SU-DHL-6 (cell line): ENCODE data around the gene CEP44.

Experiments
- H2AFZ ChIP-seq: fragments of 200-600 bp; sonication (generic); 2 replicates; pipeline ENCODE4 v1.6.1; 2014; ENCODE audit warnings: low read depth, mild to moderate bottlenecking, moderate library complexity, mixed read lengths, antibody characterized with exemption, low read length; ENCODE audit not compliant: severe bottlenecking
- H3F3A ChIP-seq: fragments of 200-600 bp; shearing (Covaris generic); 2 replicates; pipeline ENCODE4 v1.6.0; 2016; ENCODE audit warnings: antibody characterized with exemption, mild to moderate bottlenecking; ENCODE audit not compliant: insufficient read depth
- H3K27ac ChIP-seq: fragments of 200-600 bp; sonication (generic); 2 replicates; pipeline ENCODE4 v1.5.1; 2016; ENCODE audit warnings: low read depth, mild to moderate bottlenecking, low read length, moderate library complexity, mixed read lengths
- H3K27me3 ChIP-seq: fragments of 200-600 bp; sonication (generic), shearing (Covaris generic); 2 replicates; pipeline ENCODE4 v1.6.0; 2014; ENCODE audit warnings: mild to moderate bottlenecking, low read length
- H3K36me3 ChIP-seq: fragments of 200-600 bp; sonication (generic); 2 replicates; pipeline ENCODE4 v1.6.1; 2014; ENCODE audit warnings: mild to moderate bottlenecking, low read length, mixed read lengths
- H3K4me2 ChIP-seq: fragments of 300-600, 200-600 bp; shearing (Covaris generic), sonication (generic); 2 replicates; pipeline ENCODE4 v1.6.0; 2014; ENCODE audit warnings: low read length, low read depth, mild to moderate bottlenecking; ENCODE audit not compliant: poor library complexity, severe bottlenecking
- H3K4me3 ChIP-seq: fragments of 200-600 bp; sonication (generic); 2 replicates; pipeline ENCODE4 v1.5.1; 2014; ENCODE audit warnings: antibody characterized with exemption, low read length, mild to moderate bottlenecking, mixed read lengths; ENCODE audit not compliant: insufficient read depth, poor library complexity, severe bottlenecking
- H3K79me2 ChIP-seq: fragments of 200-600 bp; sonication (generic); 2 replicates; pipeline ENCODE4 v1.6.1; 2014; ENCODE audit warnings: mild to moderate bottlenecking, low read length, moderate library complexity; ENCODE audit not compliant: insufficient read depth
- H3K9ac ChIP-seq: fragments of 200-600 bp; sonication (generic); 2 replicates; pipeline ENCODE4 v1.7.0; 2014; ENCODE audit warnings: mild to moderate bottlenecking, low read length
- H3K9me2 ChIP-seq: fragments of 200-600 bp; sonication (generic); replicated peaks from 2 replicates; pipeline ENCODE4 v1.6.1; 2014; ENCODE audit warnings: low read length; ENCODE audit not compliant: insufficient read depth
- H3K9me3 ChIP-seq: fragments of 200-600 bp; sonication (generic); 2 replicates; pipeline ENCODE4 v1.6.1; 2014; ENCODE audit warnings: low read length, mixed read lengths; ENCODE audit not compliant: insufficient read depth
- H4K20me1 ChIP-seq: fragments of 200-600 bp; sonication (generic); 2 replicates; pipeline ENCODE4 v1.6.1; 2014; ENCODE audit warnings: low read depth, mild to moderate bottlenecking, antibody characterized with exemption, low read length, moderate library complexity, mixed read lengths
- CTCF ChIP-seq: fragments of 200-600 bp; sonication (generic); IDR thresholded peaks from one replicate; pipeline ENCODE4 v1.5.1; 2017; ENCODE audit warnings: antibody characterized with exemption, mild to moderate bottlenecking, low read length, moderate library complexity; ENCODE audit not compliant: insufficient read depth, poor library complexity, severe bottlenecking
- EZH2phosphoT487 ChIP-seq: fragments of 200-600 bp; sonication (generic), shearing (Covaris generic); conservative IDR thresholded peaks from 2 replicates; pipeline ENCODE4 v1.6.1; 2018; ENCODE audit warnings: mild to moderate bottlenecking, antibody characterized with exemption, low read length, moderate library complexity, mixed read lengths

Gene CEP44

GRCh38 chr4:174314274-174314673 lies 30.6 kb downstream of the CEP44 start:
- H3F3A ChIP-seq: no peaks in the 10 kb centered on the region
- H3K27me3 ChIP-seq: no peaks in the 10 kb centered on the region
- H3K9ac ChIP-seq: no peak overlapping the region
- H3K36me3 ChIP-seq: peaks cover 25% of the 10 kb centered on the region; the same call in 1 of the 2 replicates
- H3K4me2 ChIP-seq: no peak overlapping the region
- no peaks in the 10 kb centered on the region for H4K20me1 ChIP-seq
- no peaks in the 10 kb centered on the region for H3K9me2 ChIP-seq
- TF ChIP-seq CTCF: no peak
- TF ChIP-seq EZH2phosphoT487: no peak
- H3K4me3 ChIP-seq: no peak overlapping the region
- H3K9me3 ChIP-seq: no peaks in the 10 kb centered on the region
- no peaks in the 10 kb centered on the region for H3K79me2 ChIP-seq
- H2AFZ ChIP-seq: no peak overlapping the region
- no peak overlapping the region for H3K27ac ChIP-seq

GRCh38 chr4:174314770-174315169 lies 31.1 kb downstream of the CEP44 start:
- Histone ChIP-seq H3K4me2 (no peak overlapping the region), H3F3A (no peaks in the 10 kb centered on the region), H3K79me2 (no peaks in the 10 kb centered on the region), H3K9me2 (no peaks in the 10 kb centered on the region), H3K36me3 (peaks cover 26% of the 10 kb centered on the region; the same call in 1 of the 2 replicates), H3K27me3 (no peaks in the 10 kb centered on the region), H3K4me3 (no peak overlapping the region), H3K9ac (no peak overlapping the region), H2AFZ (no peak overlapping the region), H3K27ac (no peak overlapping the region), H3K9me3 (no peaks in the 10 kb centered on the region), H4K20me1 (no peaks in the 10 kb centered on the region)
- TF ChIP-seq CTCF (no peak), EZH2phosphoT487 (no peak)

- Histone ChIP-seq H2AFZ (no peak overlapping the region), H3K79me2 (no peaks in the 10 kb centered on the region), H3K4me2 (no peak overlapping the region), H3K9me2 (no peaks in the 10 kb centered on the region), H3K36me3 (peaks cover 16% of the 10 kb centered on the region; the same call in 1 of the 2 replicates), H3K9ac (no peak overlapping the region), H3K27me3 (no peaks in the 10 kb centered on the region), H3K27ac (no peak overlapping the region), H3F3A (no peaks in the 10 kb centered on the region), H3K9me3 (no peaks in the 10 kb centered on the region), H4K20me1 (no peaks in the 10 kb centered on the region), H3K4me3 (no peak overlapping the region)
- TF ChIP-seq EZH2phosphoT487: no peak
- no peak for TF ChIP-seq CTCF
Measured at GRCh38 chr4:174316546-174316945, 32.8 kb downstream of the CEP44 start.

GRCh38 chr4:174316954-174317353 lies 33.2 kb downstream of the CEP44 start:
- Histone ChIP-seq H3F3A (no peaks in the 10 kb centered on the region), H3K9ac (no peak overlapping the region), H3K9me3 (no peaks in the 10 kb centered on the region), H3K36me3 (peaks cover 14% of the 10 kb centered on the region; the same call in 1 of the 2 replicates), H3K4me2 (no peak overlapping the region), H3K27ac (no peak overlapping the region), H3K9me2 (no peaks in the 10 kb centered on the region), H3K27me3 (no peaks in the 10 kb centered on the region), H2AFZ (no peak overlapping the region), H3K4me3 (no peak overlapping the region), H3K79me2 (no peaks in the 10 kb centered on the region), H4K20me1 (no peaks in the 10 kb centered on the region)
- no peak for TF ChIP-seq EZH2phosphoT487
- no peak for TF ChIP-seq CTCF
